K562 (cell line): Measurements from ENCODE around the gene HSD11B2. TPM values are rescaled to one million over a fixed set of nuclear protein-coding genes. Genes with fewer than 3 reads are reported as not detected.
A peak's percentile ranks its signal among the peaks of the same experiment; 100 is the strongest.

Experiments used
- ATAC-seq: fragments of 200-7000 bp; cut with Tn5 transposase; 3 replicates; pipeline ENCODE4 v1.9.1; 2020; ENCODE audit warnings: moderate library complexity
- BruUV-seq: library from RNA; stranded (reverse); fragments of 400-500 nt; replicated peaks from 2 replicates; lab custom pipeline; 2021; lab: Mats Ljungman, UMichigan
- CTCF ChIA-PET: fragments of 300-600 bp; formaldehyde crosslinking; extraction: SDS; loops from one replicate; lab custom pipeline; 2021; ENCODE audit warnings: low intra/inter-chr PET ratio; lab: Yijun Ruan, JAX
- POLR2A ChIA-PET: fragments of 300-600, 350-650 bp; sonication (Branson Sonifier 250); formaldehyde crosslinking; extraction: SDS; loops from one replicate; lab custom pipeline; 2021; ENCODE audit warnings: antibody characterized with exemption, inconsistent platforms; lab: Yijun Ruan, JAX
- DNase-seq, 4 experiments: peaks; one replicate each; pipeline versions ENCODE4 v3.0.0 to v3.0.0-alpha.2; 2011 to 2018; ENCODE audit warnings: low spot score in 3 of 4, mixed read lengths in 3 of 4; ENCODE audit errors: extremely low read depth in 1 of 4
- FAIRE-seq: peaks from 2 replicates; lab custom pipeline; 2011; peaks lifted over from hg19 to GRCh38; lab: Jason Lieb, UNC
- H2AFZ ChIP-seq: 2 replicates; pipeline ENCODE4 v1.6.0; 2011; ENCODE audit warnings: low read depth, low read length, control low read depth, inconsistent platforms
- H3K27ac ChIP-seq: fragments of 200-600 bp; 3 replicates; pipeline ENCODE4 v1.8.0; 2011; ENCODE audit warnings: low read depth, mild to moderate bottlenecking, control low read depth, inconsistent platforms, low read length, moderate library complexity, mixed read lengths; ENCODE audit errors: extremely low read depth
- H3K27me3 ChIP-seq, 2 experiments: fragments of 300-600 bp in 1 of 2; 2 replicates in 1 of 2; 3 replicates in 1 of 2; pipeline versions ENCODE4 v1.6.0 to v1.8.0; 2011; ENCODE audit warnings: inconsistent platforms in 2 of 2, low read length in 2 of 2, mild to moderate bottlenecking in 1 of 2, mixed read lengths in 1 of 2, moderate library complexity in 1 of 2; ENCODE audit not compliant: control insufficient read depth in 2 of 2, insufficient read depth in 2 of 2
- H3K36me3 ChIP-seq: fragments of 300-600 bp; 3 replicates; pipeline ENCODE4 v1.8.0; 2011; ENCODE audit warnings: mild to moderate bottlenecking, low read length, inconsistent platforms; ENCODE audit not compliant: control insufficient read depth, insufficient read depth
- H3K4me1 ChIP-seq, 2 experiments: fragments of 200-600 bp in 1 of 2; replicated peaks in 1 of 2; 2 replicates in 1 of 2; 3 replicates in 1 of 2; pipeline versions ENCODE4 v1.5.1 to v1.8.0; 2011; ENCODE audit warnings: inconsistent platforms in 2 of 2, low read length in 2 of 2, mild to moderate bottlenecking in 1 of 2, mixed read lengths in 1 of 2, moderate library complexity in 1 of 2; ENCODE audit not compliant: control insufficient read depth in 2 of 2, insufficient read depth in 2 of 2
- H3K4me2 ChIP-seq: 2 replicates; pipeline ENCODE4 v1.6.1; 2011; ENCODE audit warnings: low read length, control low read depth, inconsistent platforms, mixed read lengths; ENCODE audit not compliant: insufficient read depth
- H3K4me3 ChIP-seq: fragments of 200-600 bp; sonication (generic), shearing (Covaris generic); 2 replicates; pipeline ENCODE4 v1.5.1; 2016; ENCODE audit warnings: control low read depth, inconsistent platforms
- H3K79me2 ChIP-seq: fragments of 200-600 bp; 3 replicates; pipeline ENCODE4 v1.8.0; 2011; ENCODE audit warnings: low read length, inconsistent platforms; ENCODE audit not compliant: control insufficient read depth, insufficient read depth
- H3K9ac ChIP-seq, 2 experiments: 2 replicates each; pipeline versions ENCODE4 v1.6.0 to v1.6.1; 2011; ENCODE audit warnings: low read depth in 2 of 2, low read length in 2 of 2, control low read depth in 1 of 2, inconsistent platforms in 1 of 2, mild to moderate bottlenecking in 1 of 2, mixed read lengths in 1 of 2; ENCODE audit not compliant: insufficient read depth in 1 of 2
- H3K9me1 ChIP-seq: one replicate; pipeline ENCODE4 v1.6.0; 2011; ENCODE audit warnings: inconsistent platforms, mild to moderate bottlenecking, low read length, moderate library complexity; ENCODE audit not compliant: control insufficient read depth, insufficient read depth
- H3K9me3 ChIP-seq: replicated peaks from 2 replicates; pipeline ENCODE4 v1.5.1; 2011; ENCODE audit warnings: low read depth, low read length, inconsistent platforms; ENCODE audit not compliant: control insufficient read depth, insufficient read depth
- H4K20me1 ChIP-seq: replicated peaks from 2 replicates; pipeline ENCODE4 v1.6.1; 2011; ENCODE audit warnings: low read length, inconsistent platforms, mixed read lengths; ENCODE audit not compliant: control insufficient read depth, insufficient read depth
- ARNT ChIP-seq, 2 experiments: fragments of 450-650 bp; IDR thresholded peaks; 2 replicates each; pipeline ENCODE4 v1.6.1; 2016; ENCODE audit warnings: mild to moderate bottlenecking in 1 of 2
- E2F4 ChIP-seq: sonication (generic); formaldehyde crosslinking; IDR thresholded peaks from 2 replicates; pipeline ENCODE4 v1.8.0; 2022; ENCODE audit warnings: mild to moderate bottlenecking, low read depth, missing genetic modification reagents
- GABPA ChIP-seq: fragments of 200-800 bp; sonication (Bioruptor generic); conservative IDR thresholded peaks from 2 replicates; pipeline ENCODE4 v1.6.1; 2016; ENCODE audit warnings: low read depth, missing genetic modification characterization, missing compliant biosample characterization
- MEIS2 ChIP-seq: fragments of 450-650 bp; IDR thresholded peaks from 2 replicates; pipeline ENCODE4 v1.6.1; 2014; ENCODE audit warnings: mild to moderate bottlenecking; ENCODE audit not compliant: partially characterized antibody
- PHF8 ChIP-seq: fragments of 200-600 bp; sonication (generic); IDR thresholded peaks from 2 replicates; pipeline ENCODE4 v1.6.1; 2012; ENCODE audit warnings: mixed run types, mild to moderate bottlenecking, inconsistent platforms, low read length, moderate library complexity, borderline replicate concordance
- THRB ChIP-seq: fragments of 450-650 bp; formaldehyde crosslinking; conservative IDR thresholded peaks from 2 replicates; pipeline ENCODE4 v1.4.0; 2022; ENCODE audit warnings: mild to moderate bottlenecking, missing genetic modification characterization
- ZBTB2 ChIP-seq: fragments of 450-650 bp; IDR thresholded peaks from 2 replicates; pipeline ENCODE4 v1.6.1; 2016; ENCODE audit warnings: antibody characterized with exemption
- ZNF23 ChIP-seq: fragments of 250-450 bp; sonication (Bioruptor Pico); IDR thresholded peaks from 2 replicates; pipeline ENCODE4 v1.4.0; 2020; ENCODE audit warnings: mild to moderate bottlenecking
- ZNF316 ChIP-seq: fragments of 450-650 bp; IDR thresholded peaks from 2 replicates; pipeline ENCODE4 v1.6.1; 2016
- ZNF740 ChIP-seq, 3 experiments: fragments of 200-800 bp in 1 of 3; sonication (Bioruptor generic) in 1 of 3; sonication (generic) in 1 of 3; formaldehyde crosslinking in 1 of 3; IDR thresholded peaks; 2 replicates each; pipeline versions ENCODE4 v1.6.1 to v1.8.0; 2016 to 2022; ENCODE audit warnings: mild to moderate bottlenecking in 2 of 3, missing compliant biosample characterization in 2 of 3, missing genetic modification characterization in 2 of 3, missing genetic modification reagents in 1 of 3
- WGBS: fragments of 100-300 bp; shearing (Covaris generic); methylation state at CpG from one replicate; pipeline ENCODE4 v1.1.6; 2016; ENCODE audit warnings: low coverage, mixed read lengths; ENCODE audit not compliant: insufficient coverage; ENCODE audit errors: missing lambda C conversion rate; 5-methylcytosine and 5-hydroxymethylcytosine counted together
- in situ Hi-C: fragments of 300-500 bp; cut with MboI; formaldehyde crosslinking; loops from 4 replicates; pipeline ENCODE4 v1.15.0; 2018; ENCODE audit warnings: inconsistent platforms, mixed read lengths
- intact Hi-C: fragments of 100-400 bp; cut with micrococcal nuclease; formaldehyde crosslinking; loops from 2 replicates; pipeline ENCODE4 v1.14.2; 2022
- polyA plus RNA-seq, 8 experiments: library from polyadenylated mRNA; depleted of rRNA in 4 of 8; stranded (reverse) in 5 of 8; unstranded in 3 of 8; fragments of >200 nt; fragmentation: Nextera tagmentation in 2 of 8; fragmentation: Illumina TruSeq in 1 of 8; extraction: Ambion mirVana in 2 of 8; extraction: Trizol in 1 of 8; gene quantifications; 2 replicates each; pipeline versions ENCODE4 v1.2.1 to v1.2.3, GENCODE V29; 2011 to 2014; ENCODE audit warnings: inconsistent platforms in 1 of 8, missing spikeins in 1 of 8
- total RNA-seq, 7 experiments: library from RNA; depleted of rRNA in 6 of 7; stranded (reverse); fragments of >200 nt in 6 of 7; fragmentation: Illumina TruSeq in 2 of 7; extraction: Trizol in 2 of 7; gene quantifications; 2 replicates each; pipeline versions ENCODE4 v1.2.1 to v1.2.3, GENCODE V29; 2011 to 2021; ENCODE audit warnings: low replicate concordance in 1 of 7

The HSD11B2 gene
- total and polyA plus RNA-seq, 9 of the 15 experiments (the other 6 are each of a cell fraction or from before 2014, with no cell fraction given) = 0.08 to 2.0 (median 0.79) TPM

GRCh38 chr16:67431775-67432505 lies 1.0 kb downstream of the HSD11B2 start:
- Histone ChIP-seq H3K4me3 (peak overlapping the region; percentile 38), H3K9ac (peak overlapping the region; percentile 4 to 88; a peak in 1 of 4 replicates), H3K9me1 (peaks cover 3% of the 10 kb centered on the region), H4K20me1 (peaks cover 13% of the 10 kb centered on the region; the same call in 1 of the 2 replicates), H2AFZ (peak overlapping the region; percentile 71), H3K4me1 (peaks cover 6 to 39% of the 10 kb centered on the region in 2 experiments; a peak in 3 of 5 replicates), H3K27ac (no peak overlapping the region), H3K27me3 (0 out of 5 replicates have a peak, but pooled peaks cover 0 to 2% of the 10 kb centered on the region in 2 experiments), H3K79me2 (no peaks in the 10 kb centered on the region), H3K36me3 (peaks cover under 1% of the 10 kb centered on the region; the same call in 1 of the 3 replicates), H3K9me3 (no peaks in the 10 kb centered on the region), H3K4me2 (peak overlapping the region; percentile 62; the same call in 1 of the 2 replicates)
- in situ Hi-C loops (no loop called here), intact Hi-C loops (no loop called here)
- DNase-seq (peak in 1 of 4 experiments; percentile 30), FAIRE-seq (no peak), ATAC-seq (no peak)
- POLR2A ChIA-PET = no interaction called here
- WGBS = 43% methylated on average over 7 of the region's 13 CpGs
- BruUV-seq = no TSS peak
- no peak for TF ChIP-seq ZNF23
- no peak for TF ChIP-seq ARNT (IDR thresholded peaks at IDR 0.05)
- TF ChIP-seq ZNF740 (CRISPR knock-in tag; IDR thresholded peaks at IDR 0.05) = 0 out of 2 replicates have a peak, but pooled peaks have one; percentile 4
- TF ChIP-seq ZNF740 (tag; IDR thresholded peaks at IDR 0.05) = peak in 1 of 2 experiments; percentile 66; a peak in 1 of 4 replicates
- TF ChIP-seq ZNF316 = 0 out of 2 replicates have a peak, but pooled peaks have one; percentile 2
- no peak for TF ChIP-seq PHF8
- TF ChIP-seq E2F4 (CRISPR knock-in tag) = no peak
- no peak for TF ChIP-seq ZBTB2
- peak; percentile 45 for TF ChIP-seq GABPA (tag)
- no peak for TF ChIP-seq THRB
- TF ChIP-seq MEIS2 = peak; percentile 32
- CTCF ChIA-PET = interaction anchor here (0.6 to 1.5 kb wide), 2 partner anchors 31 to 33 kb away, joined by 3 to 5 read pairs; no protein-coding TSS in a partner anchor
